Measurements from ENCODE around the gene CPLX1.

CPLX1 gene

GRCh38 chr4:823761-824460 lies 2.0 kb downstream of the CPLX1 start:
- H3K4me3 ChIP-seq (ENCODE audit: low read length) = no peak overlapping the region
- TF ChIP-seq ZNF274 (IDR thresholded peaks at IDR 0.05; ENCODE audit: low read depth, low read length) = no peak

DNA sequence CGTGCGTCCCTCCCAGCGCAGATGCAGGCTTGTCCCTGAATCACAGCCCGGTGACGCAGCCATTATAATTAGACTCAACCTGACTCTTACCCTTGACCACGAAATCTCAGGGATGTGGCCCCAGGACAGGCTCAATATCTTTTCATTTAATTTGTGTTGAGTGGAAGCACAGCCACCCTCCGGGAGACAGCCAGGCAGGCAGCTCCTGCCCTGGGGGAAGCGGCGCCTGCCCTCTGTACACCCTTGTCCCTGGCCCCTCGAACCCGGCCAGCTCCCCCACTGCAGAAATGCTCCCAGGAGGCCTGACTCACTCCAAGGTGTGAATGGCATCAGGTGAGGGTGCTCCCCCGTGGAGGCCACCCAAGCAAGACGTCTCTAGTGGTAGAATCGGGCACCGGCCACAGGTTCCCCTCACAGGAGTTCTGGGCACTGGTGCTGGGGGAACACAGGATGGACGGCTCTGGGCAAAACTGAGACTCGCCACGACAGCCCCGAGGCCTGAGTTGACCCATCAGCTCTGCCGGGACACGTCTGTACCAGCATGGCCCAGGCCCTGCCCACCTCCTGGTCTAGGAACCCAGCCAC lies 2.7 kb downstream of the CPLX1 start:
- no peak overlapping the region for H3K4me3 ChIP-seq (ENCODE audit: low read length)
- no peak for TF ChIP-seq ZNF274 (IDR thresholded peaks at IDR 0.05; ENCODE audit: low read depth, low read length)

DNA sequence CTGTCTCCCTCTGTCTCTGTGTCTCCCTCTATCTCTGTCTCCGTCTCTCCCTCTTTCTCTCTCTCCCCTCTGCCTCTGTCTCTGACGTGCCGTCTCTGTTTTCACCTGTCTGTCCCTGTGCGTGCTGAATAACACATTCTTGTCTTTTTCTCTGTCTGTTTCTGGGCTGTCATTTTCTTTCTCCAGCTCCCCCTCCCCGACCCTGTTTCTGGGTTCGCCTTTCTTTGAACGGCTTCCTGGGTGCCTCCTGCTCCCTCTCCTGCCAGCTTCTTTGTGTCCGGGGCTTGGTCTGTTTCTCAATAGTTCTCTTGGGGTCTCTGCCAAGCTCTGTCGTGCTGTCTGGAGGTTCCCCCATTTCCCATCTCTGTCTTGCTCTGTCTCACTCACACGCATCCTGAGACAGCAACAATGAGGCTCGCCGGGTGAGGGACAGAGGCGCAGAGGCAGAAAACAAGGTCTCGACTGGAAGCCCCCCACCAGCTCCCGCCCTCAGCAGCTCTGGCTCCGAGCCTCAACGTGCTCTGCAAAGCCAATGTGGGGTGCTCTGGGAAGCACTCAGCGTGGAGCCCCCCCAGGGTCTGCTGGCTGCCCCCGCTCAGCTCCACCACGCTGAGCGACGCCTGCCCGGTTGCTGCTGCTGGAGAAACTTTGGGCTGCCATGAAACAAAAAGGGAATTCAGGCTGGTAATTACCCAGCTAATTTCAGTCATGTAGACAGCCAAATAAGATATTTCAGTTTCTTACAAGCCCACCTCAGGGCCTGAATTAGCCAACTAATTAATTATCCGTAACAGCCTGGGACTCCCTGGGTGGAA lies 3.4 kb downstream of the CPLX1 start:
- TF ChIP-seq ZNF274 (IDR thresholded peaks at IDR 0.05; ENCODE audit: low read depth, low read length) = no peak
- H3K4me3 ChIP-seq (ENCODE audit: low read length) = no peak overlapping the region

- TF ChIP-seq ZNF274 (IDR thresholded peaks at IDR 0.05; ENCODE audit: low read depth, low read length) = no peak
- no peak overlapping the region for H3K4me3 ChIP-seq (ENCODE audit: low read length)
Measured at GRCh38 chr4:821631-822030, 4.3 kb downstream of the CPLX1 start.

DNA sequence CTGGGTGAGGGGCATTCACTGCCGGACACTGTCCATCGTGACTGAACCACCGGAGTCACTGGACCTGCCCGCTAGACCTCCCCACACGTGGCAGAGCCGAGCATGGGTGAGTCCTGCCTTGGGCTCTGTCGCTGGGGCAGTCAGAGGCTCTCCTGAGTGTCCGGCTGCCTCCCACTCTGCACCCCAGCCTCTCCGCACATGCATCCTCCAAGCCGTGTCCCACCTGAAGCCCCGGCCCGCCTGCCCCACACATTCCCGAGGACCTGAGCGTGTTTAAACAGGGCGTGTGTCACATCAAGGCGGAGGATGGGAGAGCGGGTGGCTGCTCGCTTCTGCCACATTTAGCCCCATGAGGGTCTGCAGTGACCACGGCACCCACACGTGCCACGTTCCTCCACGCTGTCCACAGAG lies 4.7 kb downstream of the CPLX1 start:
- H3K4me3 ChIP-seq (ENCODE audit: low read length) = no peak overlapping the region
- TF ChIP-seq ZNF274 (IDR thresholded peaks at IDR 0.05; ENCODE audit: low read depth, low read length) = no peak

DNA sequence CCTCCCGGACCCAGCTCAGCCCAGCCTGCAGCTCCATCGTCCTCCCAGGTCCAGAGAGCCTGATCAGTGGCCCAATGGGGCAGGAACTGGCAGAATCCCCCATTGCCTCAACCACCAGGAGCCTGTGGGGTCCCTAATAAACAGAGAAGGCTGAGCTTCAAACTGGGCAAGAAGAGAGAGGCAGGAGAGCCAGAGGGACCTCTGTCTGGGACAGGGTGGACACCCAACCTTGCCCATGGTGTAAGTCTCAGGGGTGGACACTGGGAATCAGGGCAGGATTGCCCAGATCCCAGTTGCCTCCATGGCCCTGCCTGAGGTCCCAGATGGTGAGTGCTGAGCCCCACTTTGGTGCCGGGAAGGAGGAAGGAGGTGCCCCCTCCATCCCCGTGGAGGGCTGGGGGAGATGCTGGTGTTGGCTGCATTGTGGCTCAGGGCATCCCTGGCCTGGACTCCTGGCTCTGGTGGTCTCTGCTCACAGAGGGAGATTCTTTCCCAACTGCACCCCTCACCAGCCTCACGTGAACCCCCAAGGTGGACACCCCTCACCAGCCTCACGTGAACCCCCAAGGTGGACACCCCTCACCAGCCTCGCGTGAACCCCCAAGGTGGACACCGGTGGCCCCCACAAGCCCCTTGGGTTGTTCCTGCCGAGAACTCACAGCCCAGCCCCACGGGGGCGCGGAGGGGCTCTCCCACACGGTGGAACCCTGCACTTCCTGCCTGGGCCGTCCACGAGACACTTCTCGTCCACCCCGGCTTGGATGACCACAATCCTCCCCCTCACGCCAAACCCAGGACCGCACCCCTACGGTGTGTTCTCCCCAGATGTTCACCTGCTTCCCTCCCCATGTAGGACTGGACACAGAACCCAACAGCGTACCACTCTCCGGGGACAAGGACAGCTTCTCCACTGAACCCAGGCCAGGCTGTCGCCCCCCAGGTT lies 5.4 kb downstream of the CPLX1 start:
- no peak for TF ChIP-seq ZNF274 (IDR thresholded peaks at IDR 0.05; ENCODE audit: low read depth, low read length)
- no peak overlapping the region for H3K4me3 ChIP-seq (ENCODE audit: low read length)

- no peak for TF ChIP-seq ZNF274 (IDR thresholded peaks at IDR 0.05; ENCODE audit: low read depth, low read length)
- H3K4me3 ChIP-seq (ENCODE audit: low read length) = no peak overlapping the region
Measured at GRCh38 chr4:819401-820229, 6.3 kb downstream of the CPLX1 start.

- no peak overlapping the region for H3K4me3 ChIP-seq (ENCODE audit: low read length)
- no peak for TF ChIP-seq ZNF274 (IDR thresholded peaks at IDR 0.05; ENCODE audit: low read depth, low read length)
Measured at GRCh38 chr4:818106-818921, 7.6 kb downstream of the CPLX1 start.

DNA sequence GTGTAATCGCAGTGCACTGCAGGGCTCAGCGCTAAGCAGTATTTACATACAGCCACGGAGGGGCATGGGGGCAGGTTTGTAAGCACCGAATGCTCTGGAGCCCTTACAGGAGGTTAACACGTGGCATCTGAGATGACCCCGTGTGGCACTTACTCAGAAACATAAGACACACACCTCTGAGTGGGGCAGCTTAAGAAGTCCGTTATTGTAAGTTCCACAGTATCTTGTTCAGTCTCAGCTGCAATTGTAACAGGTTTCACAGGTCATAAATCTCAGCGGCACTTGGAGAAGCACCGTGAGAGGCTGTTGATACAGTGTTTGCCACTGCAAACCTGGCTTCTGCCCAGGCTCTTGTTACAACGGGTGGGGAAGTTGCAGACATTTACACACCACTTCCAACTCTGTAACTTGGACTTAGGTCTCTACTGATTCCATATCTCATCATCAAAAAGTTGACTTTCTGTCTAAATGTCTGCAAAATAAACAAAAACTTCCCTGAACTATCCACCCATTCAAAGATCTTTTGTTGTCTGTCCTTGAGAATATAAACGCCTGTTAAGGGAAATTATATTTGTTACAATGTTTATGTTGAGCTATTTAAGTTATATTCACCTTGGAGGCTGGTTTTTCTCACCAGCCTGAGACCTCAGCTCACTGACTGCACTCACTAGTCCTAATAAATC lies 10.3 kb downstream of the CPLX1 start:
- H3K4me3 ChIP-seq (ENCODE audit: low read length) = no peak overlapping the region
- no peak for TF ChIP-seq ZNF274 (IDR thresholded peaks at IDR 0.05; ENCODE audit: low read depth, low read length)

- H3K4me3 ChIP-seq (ENCODE audit: low read length) = no peak overlapping the region
- TF ChIP-seq ZNF274 (IDR thresholded peaks at IDR 0.05; ENCODE audit: low read depth, low read length) = no peak
Measured at GRCh38 chr4:814312-814850, 11.5 kb downstream of the CPLX1 start.

GRCh38 chr4:813900-814299 lies 12.0 kb downstream of the CPLX1 start:
- no peak overlapping the region for H3K4me3 ChIP-seq (ENCODE audit: low read length)
- TF ChIP-seq ZNF274 (IDR thresholded peaks at IDR 0.05; ENCODE audit: low read depth, low read length) = no peak
